ENCODE data around the gene ENPP3.
"Not testable (repeated sequence)": the region's sequence is repeated elsewhere in the genome, so short reads cannot be mapped to it uniquely, and the experiment has no call there.

DNA sequence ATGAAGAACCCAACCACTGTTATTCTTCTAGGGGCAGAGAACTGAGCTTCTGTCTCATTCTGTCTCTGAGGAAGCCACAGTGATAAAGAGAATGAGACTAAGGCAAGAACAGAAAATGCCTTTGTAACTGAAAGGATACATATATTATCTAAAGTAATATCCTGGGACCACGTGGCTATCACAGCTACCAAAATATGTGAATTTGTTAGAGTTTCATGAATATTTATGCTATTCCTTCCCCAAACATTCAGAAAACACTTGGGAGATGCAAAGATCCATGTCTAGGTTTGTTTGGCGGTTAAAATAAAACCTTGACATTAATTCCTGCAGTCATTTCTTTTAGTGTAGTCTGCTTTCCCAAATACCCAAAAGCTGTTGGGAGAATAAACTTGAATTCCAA is 66.8 kb downstream of the ENPP3 start:
- not testable (repeated sequence) for TF ChIP-seq POLR2A (IDR thresholded peaks at IDR 0.05)
- TF ChIP-seq, protein P1, sequence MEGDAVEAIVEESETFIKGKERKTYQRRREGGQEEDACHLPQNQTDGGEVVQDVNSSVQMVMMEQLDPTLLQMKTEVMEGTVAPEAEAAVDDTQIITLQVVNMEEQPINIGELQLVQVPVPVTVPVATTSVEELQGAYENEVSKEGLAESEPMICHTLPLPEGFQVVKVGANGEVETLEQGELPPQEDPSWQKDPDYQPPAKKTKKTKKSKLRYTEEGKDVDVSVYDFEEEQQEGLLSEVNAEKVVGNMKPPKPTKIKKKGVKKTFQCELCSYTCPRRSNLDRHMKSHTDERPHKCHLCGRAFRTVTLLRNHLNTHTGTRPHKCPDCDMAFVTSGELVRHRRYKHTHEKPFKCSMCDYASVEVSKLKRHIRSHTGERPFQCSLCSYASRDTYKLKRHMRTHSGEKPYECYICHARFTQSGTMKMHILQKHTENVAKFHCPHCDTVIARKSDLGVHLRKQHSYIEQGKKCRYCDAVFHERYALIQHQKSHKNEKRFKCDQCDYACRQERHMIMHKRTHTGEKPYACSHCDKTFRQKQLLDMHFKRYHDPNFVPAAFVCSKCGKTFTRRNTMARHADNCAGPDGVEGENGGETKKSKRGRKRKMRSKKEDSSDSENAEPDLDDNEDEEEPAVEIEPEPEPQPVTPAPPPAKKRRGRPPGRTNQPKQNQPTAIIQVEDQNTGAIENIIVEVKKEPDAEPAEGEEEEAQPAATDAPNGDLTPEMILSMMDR (IDR thresholded peaks at IDR 0.05 in 8 of 11, conservative IDR thresholded peaks at IDR 0.05 in 3 of 11): not testable (repeated sequence)
